HepG2 (cell line): ENCODE data around the gene SPIRE1. TPM values are rescaled to one million over a fixed set of nuclear protein-coding genes. Genes with fewer than 3 reads are reported as not detected.

ENCODE experiments used
- ATAC-seq: fragments of 200-7000 bp; cut with Tn5 transposase; 3 replicates; pipeline ENCODE4 v1.9.1; 2020; ENCODE audit warnings: mild to moderate bottlenecking, moderate library complexity
- BruUV-seq: library from RNA; stranded (reverse); fragments of 400-500 nt; replicated peaks from 2 replicates; lab custom pipeline; 2021; lab: Mats Ljungman, UMichigan
- CTCF ChIA-PET: fragments of 300-600 bp; formaldehyde crosslinking; extraction: SDS; loops from one replicate; lab custom pipeline; 2021; ENCODE audit warnings: low total read pairs, inconsistent platforms, low intra/inter-chr PET ratio; lab: Yijun Ruan, JAX
- POLR2A ChIA-PET: fragments of 350-600 bp; sonication (Branson Sonifier 250); formaldehyde crosslinking; loops from one replicate; lab custom pipeline; 2020; ENCODE audit warnings: antibody characterized with exemption, inconsistent platforms; lab: Yijun Ruan, JAX
- DNase-seq: peaks from one replicate; pipeline ENCODE4 v3.0.0-alpha.2; 2015; ENCODE audit warnings: low spot score
- FAIRE-seq: peaks from 3 replicates; lab custom pipeline; 2011; peaks lifted over from hg19 to GRCh38; lab: Jason Lieb, UNC
- H2AFZ ChIP-seq: one replicate; pipeline ENCODE4 v1.6.1; 2011; ENCODE audit warnings: low read length, inconsistent platforms
- H3K27ac ChIP-seq: fragments of 300-600 bp; 3 replicates; pipeline ENCODE4 v1.8.0; 2011; ENCODE audit warnings: mixed run types, mild to moderate bottlenecking, mixed read lengths, low read length, inconsistent platforms; ENCODE audit not compliant: insufficient read depth; ENCODE audit errors: extremely low read length
- H3K27me3 ChIP-seq, 2 experiments: fragments of 200-600 bp in 1 of 2; 2 replicates in 1 of 2; 3 replicates in 1 of 2; pipeline versions ENCODE4 v1.6.0 to v1.8.0; 2011; ENCODE audit warnings: low read length in 2 of 2, mild to moderate bottlenecking in 2 of 2, moderate library complexity in 2 of 2, inconsistent platforms in 1 of 2; ENCODE audit not compliant: insufficient read depth in 2 of 2, control insufficient read depth in 1 of 2
- H3K36me3 ChIP-seq, 2 experiments: fragments of 200-600 bp in 1 of 2; replicated peaks in 1 of 2; 2 replicates in 1 of 2; 3 replicates in 1 of 2; pipeline versions ENCODE4 v1.5.1 to v1.8.0; 2011; ENCODE audit warnings: low read length in 2 of 2, inconsistent platforms in 1 of 2; ENCODE audit not compliant: insufficient read depth in 2 of 2, control insufficient read depth in 1 of 2
- H3K4me1 ChIP-seq: 2 replicates; pipeline ENCODE4 v1.5.1; 2012; ENCODE audit warnings: low read length, inconsistent platforms; ENCODE audit not compliant: insufficient read depth
- H3K4me2 ChIP-seq: 2 replicates; pipeline ENCODE4 v1.6.0; 2011; ENCODE audit warnings: low read depth, low read length, inconsistent platforms
- H3K4me3 ChIP-seq, 3 experiments: fragments of 200-600 bp in 1 of 3; sonication (generic), shearing (Covaris generic) in 1 of 3; replicated peaks in 1 of 3; 2 replicates each; pipeline ENCODE4 v1.5.1; 2011 to 2016; ENCODE audit warnings: low read length in 3 of 3, inconsistent platforms in 2 of 3, low read depth in 2 of 3, mild to moderate bottlenecking in 2 of 3, control low read depth in 1 of 3, mixed read lengths in 1 of 3; ENCODE audit not compliant: insufficient read depth in 1 of 3
- H3K79me2 ChIP-seq: one replicate; pipeline ENCODE4 v1.6.1; 2011; ENCODE audit warnings: low read length, inconsistent platforms; ENCODE audit not compliant: insufficient read depth
- H3K9ac ChIP-seq: 2 replicates; pipeline ENCODE4 v1.6.0; 2011; ENCODE audit warnings: mild to moderate bottlenecking, low read depth, low read length, inconsistent platforms; ENCODE audit not compliant: insufficient read depth
- H3K9me3 ChIP-seq: 2 replicates; pipeline ENCODE4 v1.5.1; 2012; ENCODE audit warnings: mild to moderate bottlenecking, low read length
- H4K20me1 ChIP-seq: 2 replicates; pipeline ENCODE4 v1.6.0; 2011; ENCODE audit warnings: inconsistent platforms, mild to moderate bottlenecking, low read length, moderate library complexity; ENCODE audit not compliant: insufficient read depth
- AKAP8 ChIP-seq: sonication (generic); formaldehyde crosslinking; IDR thresholded peaks from 2 replicates; pipeline ENCODE4 v1.5.1; 2020; ENCODE audit warnings: mild to moderate bottlenecking, missing genetic modification reagents
- BRF2 ChIP-seq: sonication (generic); formaldehyde crosslinking; IDR thresholded peaks from 2 replicates; pipeline ENCODE4 v1.8.1; 2022; ENCODE audit warnings: mild to moderate bottlenecking, missing genetic modification reagents
- CHD2 ChIP-seq: IDR thresholded peaks from 2 replicates; pipeline ENCODE4 v1.6.1; 2011; ENCODE audit warnings: low read depth, low read length, improper control_type of control experiment
- GATA4 ChIP-seq: sonication (generic); IDR thresholded peaks from 2 replicates; pipeline ENCODE4 v1.6.1; 2016; ENCODE audit warnings: antibody characterized with exemption, low read depth, borderline replicate concordance
- ZFYVE20 ChIP-seq: sonication (generic); formaldehyde crosslinking; IDR thresholded peaks from 2 replicates; pipeline ENCODE4 v1.8.0; 2023; ENCODE audit warnings: low read depth, mild to moderate bottlenecking, moderate library complexity, missing genetic modification reagents, borderline replicate concordance
- ZNF777 ChIP-seq: sonication (generic); formaldehyde crosslinking; IDR thresholded peaks from 2 replicates; pipeline ENCODE4 v1.4.0; 2020; ENCODE audit warnings: missing genetic modification reagents
- ZNF850 ChIP-seq: sonication (generic); formaldehyde crosslinking; conservative IDR thresholded peaks from 2 replicates; pipeline ENCODE4 v1.9.0; 2021; ENCODE audit warnings: mild to moderate bottlenecking, missing genetic modification reagents
- ZSCAN5A ChIP-seq: sonication (generic); formaldehyde crosslinking; IDR thresholded peaks from 2 replicates; pipeline ENCODE4 v1.8.0; 2022; ENCODE audit warnings: mild to moderate bottlenecking, missing genetic modification reagents, borderline replicate concordance
- WGBS: methylation state at CpG from one replicate; pipeline ENCODE4 v1.1.6; 2017; ENCODE audit warnings: low lambda C conversion rate; 5-methylcytosine and 5-hydroxymethylcytosine counted together
- in situ Hi-C: cut with HindIII; loops from 2 replicates; pipeline ENCODE4 v1.10.0; 2017; ENCODE audit warnings: low pct_unique_long_range_greater_than_20kb; ENCODE audit not compliant: extremely low pct_ligation_motif_present
- intact Hi-C: fragments of 100-400 bp; cut with micrococcal nuclease; formaldehyde crosslinking; loops from one replicate; pipeline ENCODE4 v1.10.0; 2022; ENCODE audit not compliant: unreplicated experiment
- polyA plus RNA-seq, 8 experiments: library from polyadenylated mRNA; depleted of rRNA in 3 of 8; stranded (reverse) in 7 of 8; unstranded in 1 of 8; fragments of >200 nt; fragmentation: Illumina TruSeq in 4 of 8; extraction: Trizol in 4 of 8; gene quantifications; 2 replicates each; pipeline versions ENCODE4 v1.2.1 to v1.2.3, GENCODE V29; 2011 to 2016; ENCODE audit warnings: low read depth in 4 of 8, missing spikeins in 1 of 8, mixed read lengths in 1 of 8; ENCODE audit not compliant: insufficient read depth in 1 of 8
- total RNA-seq, 5 experiments: library from RNA; depleted of rRNA; stranded (reverse); fragments of >200 nt; fragmentation: Illumina TruSeq; extraction: Trizol; gene quantifications; 2 replicates each; pipeline ENCODE4 v1.2.3, GENCODE V29; 2016; ENCODE audit warnings: low read depth in 1 of 5

Gene SPIRE1
- total and polyA plus RNA-seq, 2 of the 13 experiments (the other 11 are each of a cell fraction or from before 2014, with no cell fraction given), result 9.9 to 21.3 TPM

DNA sequence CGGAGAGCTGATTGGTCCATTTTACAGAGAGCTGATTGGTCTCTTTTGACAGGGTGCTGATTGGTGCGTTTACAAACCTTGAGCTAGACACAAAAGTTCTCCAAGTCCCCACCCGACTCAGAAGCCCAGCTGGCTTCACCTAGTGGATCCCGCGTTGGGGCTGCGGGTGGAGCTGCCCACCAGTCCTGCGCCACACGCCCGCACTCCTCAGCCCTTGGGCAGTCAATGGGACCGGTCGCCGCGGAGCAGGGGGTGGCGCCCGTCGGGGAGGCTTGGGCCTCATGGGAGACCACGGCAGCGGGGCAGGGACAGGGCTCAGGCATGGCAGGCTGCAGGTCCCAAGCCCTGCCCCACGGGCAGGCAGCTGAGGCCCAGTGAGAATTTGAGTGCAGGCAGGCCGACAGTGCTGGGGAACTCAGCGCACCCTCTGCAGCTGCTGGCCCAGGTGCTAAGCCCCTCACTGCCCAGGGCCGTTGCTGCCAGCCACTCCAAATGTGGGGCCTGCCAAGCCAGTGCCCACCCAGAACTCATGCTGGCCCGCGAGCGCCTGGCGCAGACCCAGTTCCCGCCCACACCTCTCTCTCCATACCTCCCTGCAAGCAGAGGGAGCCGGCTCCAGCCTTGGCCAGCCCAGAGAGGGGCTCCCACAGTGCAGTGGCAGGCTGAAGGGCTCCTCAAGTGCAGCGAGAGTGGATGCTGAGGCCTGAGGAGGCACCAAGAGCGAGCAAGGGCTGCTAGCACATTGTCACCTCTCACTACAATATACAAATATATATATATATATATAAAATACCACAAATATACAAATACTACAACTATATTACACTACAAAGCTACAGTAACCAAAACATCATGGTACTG lies 100.7 kb downstream of the SPIRE1 start:
- in situ Hi-C loops, result no loop called here
- WGBS, result 98% methylated on average over 11 of the region's 30 CpGs

More for the DNA sequence above, 100.7 kb downstream of the SPIRE1 start:
- no peaks in the 10 kb centered on the region for H4K20me1 ChIP-seq
- no peak for TF ChIP-seq BRF2 (CRISPR knock-in tag)
- TF ChIP-seq ZNF850 (CRISPR knock-in tag), result peak; percentile 94; the same call in 1 of the 2 replicates
- TF ChIP-seq CHD2, result no peak
- no peak for TF ChIP-seq AKAP8
- no peak for TF ChIP-seq ZFYVE20 (CRISPR knock-in tag)
- TF ChIP-seq ZSCAN5A (CRISPR knock-in tag), result no peak
- TF ChIP-seq ZNF777 (CRISPR knock-in tag), result no peak
- TF ChIP-seq GATA4, result no peak
- H3K4me2 ChIP-seq, result no peak overlapping the region
- FAIRE-seq (no peak), DNase-seq (no peak), ATAC-seq (no peak)
- H3K79me2 ChIP-seq, result no peaks in the 10 kb centered on the region
- CTCF ChIA-PET, result no interaction called here
- intact Hi-C loops, result no loop called here
- H2AFZ ChIP-seq, result no peak overlapping the region
- H3K27ac ChIP-seq, result no peak overlapping the region
- H3K4me3 ChIP-seq, result no peak overlapping the region
- H3K27me3 ChIP-seq, result no peaks in the 10 kb centered on the region
- H3K9me3 ChIP-seq, result peaks cover 12% of the 10 kb centered on the region
- H3K36me3 ChIP-seq, result no peaks in the 10 kb centered on the region
- POLR2A ChIA-PET, result no interaction called here
- H3K9ac ChIP-seq, result no peak overlapping the region
- BruUV-seq, result no TSS peak
- H3K4me1 ChIP-seq, result peaks cover 10% of the 10 kb centered on the region
